ENCODE measurements around the gene INPP4B.

The INPP4B gene

DNA sequence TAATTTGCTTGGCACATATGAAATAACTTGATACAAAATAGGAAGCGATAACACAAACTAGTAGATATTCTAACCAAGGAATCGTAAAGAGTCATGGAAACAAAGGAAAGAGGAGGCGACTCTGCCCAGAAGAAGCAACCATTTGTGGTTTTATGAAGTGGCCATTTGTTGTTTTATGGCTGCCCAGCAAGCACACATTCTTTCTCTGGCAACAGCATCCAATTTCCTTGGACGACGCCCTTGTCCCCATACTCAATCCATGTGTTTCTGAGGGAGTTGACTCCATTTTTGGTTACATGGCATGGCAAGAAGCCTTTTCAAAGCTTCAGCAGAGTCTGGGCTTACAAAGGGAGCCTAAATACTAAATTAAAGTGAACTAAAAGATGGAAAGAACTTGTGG, 295.1 kb downstream of the INPP4B start:
- Histone ChIP-seq H3K27me3 (ENCODE audit: control insufficient read depth, insufficient read depth, low read length) (no peaks in the 10 kb centered on the region), H3K9ac (ENCODE audit: low read length) (no peak overlapping the region), H3K9me3 (ENCODE audit: control insufficient read depth, low read depth, low read length) (no peaks in the 10 kb centered on the region), H3K4me3 (ENCODE audit: low read length) (no peak overlapping the region), H3K36me3 (ENCODE audit: control insufficient read depth, low read depth, low read length) (no peaks in the 10 kb centered on the region), H3K27ac (ENCODE audit: low read length) (no peak overlapping the region), H3K4me1 (ENCODE audit: control insufficient read depth, low read depth, low read length) (peaks cover 10% of the 10 kb centered on the region)

DNA sequence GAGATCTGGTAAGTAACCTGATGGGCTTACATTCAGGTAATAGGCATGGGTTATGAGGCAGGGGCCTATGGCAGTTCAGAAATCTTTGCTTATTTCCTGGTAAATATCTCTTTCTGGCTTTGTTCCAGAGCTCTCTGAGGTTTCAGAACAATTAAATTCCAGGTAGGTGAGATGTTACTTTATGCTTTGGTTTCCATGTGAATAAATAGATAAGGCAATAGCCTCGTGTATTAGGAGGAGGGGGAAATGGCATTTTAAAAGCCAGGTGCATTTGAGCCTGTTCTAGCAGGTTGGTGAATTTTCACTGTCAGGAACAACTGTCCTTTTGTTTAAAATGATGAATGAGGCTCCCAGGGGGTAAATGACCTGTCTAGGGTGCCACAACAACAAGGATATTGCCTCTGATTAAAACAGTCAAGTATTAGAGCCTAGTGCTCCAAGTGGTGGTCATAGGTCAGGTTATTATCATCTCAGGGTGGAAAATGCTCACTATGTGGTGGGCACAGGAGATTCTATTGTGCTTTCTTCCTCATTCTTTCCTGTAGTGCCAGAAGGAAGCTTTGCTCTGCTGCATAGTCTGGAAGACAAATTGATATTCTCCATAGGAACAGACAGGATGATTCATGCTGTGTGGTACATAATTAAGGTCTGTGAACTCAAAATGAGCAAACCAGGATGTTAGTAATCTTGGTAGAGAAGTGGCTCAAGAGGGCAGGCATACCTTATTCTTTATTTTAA, 296.2 kb downstream of the INPP4B start:
- Histone ChIP-seq H3K27ac (ENCODE audit: low read length) (no peak overlapping the region), H3K9me3 (ENCODE audit: control insufficient read depth, low read depth, low read length) (no peaks in the 10 kb centered on the region), H3K4me1 (ENCODE audit: control insufficient read depth, low read depth, low read length) (peaks cover 10% of the 10 kb centered on the region), H3K9ac (ENCODE audit: low read length) (no peak overlapping the region), H3K4me3 (ENCODE audit: low read length) (no peak overlapping the region), H3K36me3 (ENCODE audit: control insufficient read depth, low read depth, low read length) (no peaks in the 10 kb centered on the region), H3K27me3 (ENCODE audit: control insufficient read depth, insufficient read depth, low read length) (no peaks in the 10 kb centered on the region)

DNA sequence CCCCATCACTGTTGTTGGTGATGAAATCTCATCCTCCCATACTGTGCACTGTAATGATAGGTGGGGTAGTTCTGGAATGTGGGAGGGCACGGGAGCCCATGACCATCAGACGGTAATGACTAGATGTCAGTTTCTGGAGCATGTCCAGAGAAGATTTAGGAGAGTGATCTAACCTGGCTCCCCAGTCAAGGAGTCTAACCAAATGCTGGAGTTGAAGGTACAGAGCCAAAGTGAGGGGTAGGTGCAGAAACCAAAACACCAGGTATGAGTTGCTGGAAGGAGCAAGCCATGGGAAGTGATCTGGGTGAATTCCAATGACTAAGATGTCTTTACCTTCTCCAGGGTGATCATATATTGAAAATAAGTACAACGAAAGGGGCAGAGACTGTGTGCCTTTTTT, 296.9 kb downstream of the INPP4B start:
- no peak overlapping the region for H3K27ac ChIP-seq (ENCODE audit: low read length)
- H3K4me3 ChIP-seq (ENCODE audit: low read length): no peak overlapping the region
- H3K9me3 ChIP-seq (ENCODE audit: control insufficient read depth, low read depth, low read length): no peaks in the 10 kb centered on the region
- H3K9ac ChIP-seq (ENCODE audit: low read length): no peak overlapping the region
- no peaks in the 10 kb centered on the region for H3K36me3 ChIP-seq (ENCODE audit: control insufficient read depth, low read depth, low read length)
- no peaks in the 10 kb centered on the region for H3K27me3 ChIP-seq (ENCODE audit: control insufficient read depth, insufficient read depth, low read length)
- peaks cover 10% of the 10 kb centered on the region for H3K4me1 ChIP-seq (ENCODE audit: control insufficient read depth, low read depth, low read length)

DNA sequence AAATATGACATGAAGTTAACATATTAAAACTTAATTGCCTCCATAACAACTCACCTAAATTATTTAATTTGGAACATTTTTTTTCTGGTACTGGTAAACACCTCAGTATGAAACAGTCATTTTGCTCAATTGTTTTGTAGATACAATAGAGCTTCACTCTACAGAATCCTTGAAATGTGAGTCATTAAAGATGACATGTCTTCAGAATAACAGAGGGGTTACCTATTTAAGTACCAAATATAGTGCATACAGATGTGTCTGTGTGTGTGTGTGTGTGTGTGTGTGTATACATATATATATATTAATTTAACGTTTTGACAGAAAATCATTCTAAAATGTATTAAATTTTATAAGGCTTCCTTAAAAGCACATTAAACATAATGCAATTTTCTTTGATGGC, 297.6 kb downstream of the INPP4B start:
- Histone ChIP-seq H3K27ac (ENCODE audit: low read length) (no peak overlapping the region), H3K4me1 (ENCODE audit: control insufficient read depth, low read depth, low read length) (peaks cover 10% of the 10 kb centered on the region), H3K4me3 (ENCODE audit: low read length) (no peak overlapping the region), H3K9ac (ENCODE audit: low read length) (no peak overlapping the region), H3K9me3 (ENCODE audit: control insufficient read depth, low read depth, low read length) (no peaks in the 10 kb centered on the region), H3K27me3 (ENCODE audit: control insufficient read depth, insufficient read depth, low read length) (no peaks in the 10 kb centered on the region), H3K36me3 (ENCODE audit: control insufficient read depth, low read depth, low read length) (no peaks in the 10 kb centered on the region)

DNA sequence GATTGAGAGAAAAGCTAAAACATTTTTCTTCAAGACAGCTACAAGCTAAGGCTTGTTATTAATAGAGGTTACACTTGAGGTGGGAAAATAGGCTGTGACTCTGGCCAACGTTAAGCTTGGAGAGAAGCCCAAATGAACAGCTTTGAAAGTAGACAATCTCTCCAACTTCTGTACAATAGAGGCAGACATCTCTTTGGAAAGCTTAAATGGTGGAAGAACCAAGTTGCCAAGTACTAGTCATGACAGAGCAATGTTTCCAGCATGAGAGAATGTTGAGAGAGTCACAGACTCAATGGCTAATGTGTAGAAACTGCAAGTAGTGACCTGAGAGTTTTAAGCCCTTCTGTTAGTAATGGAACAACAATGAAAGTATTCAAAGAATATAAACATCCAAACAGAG, 298.1 kb downstream of the INPP4B start:
- Histone ChIP-seq H3K27me3 (ENCODE audit: control insufficient read depth, insufficient read depth, low read length) (no peaks in the 10 kb centered on the region), H3K36me3 (ENCODE audit: control insufficient read depth, low read depth, low read length) (no peaks in the 10 kb centered on the region), H3K9ac (ENCODE audit: low read length) (no peak overlapping the region), H3K4me3 (ENCODE audit: low read length) (no peak overlapping the region), H3K27ac (ENCODE audit: low read length) (no peak overlapping the region), H3K9me3 (ENCODE audit: control insufficient read depth, low read depth, low read length) (no peaks in the 10 kb centered on the region), H3K4me1 (ENCODE audit: control insufficient read depth, low read depth, low read length) (peaks cover 10% of the 10 kb centered on the region)

DNA sequence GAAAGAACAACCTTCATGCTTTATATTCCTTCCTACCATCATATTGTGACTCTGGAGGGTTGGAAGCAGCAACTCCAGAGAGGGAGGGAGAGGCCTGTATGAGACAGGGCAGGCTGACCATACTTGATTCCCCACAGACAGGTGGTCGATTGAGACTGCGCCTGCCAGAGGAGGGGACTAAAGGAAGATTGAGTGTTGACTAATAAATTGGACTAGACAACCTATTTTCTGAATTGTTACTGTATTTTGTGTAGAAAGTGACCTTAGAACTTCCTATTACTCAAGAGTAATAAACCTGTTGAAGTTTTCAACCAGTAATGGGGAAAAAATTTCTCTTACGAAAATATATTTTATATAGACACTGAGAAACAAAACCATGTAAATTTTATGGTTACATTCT, 301.5 kb downstream of the INPP4B start:
- Histone ChIP-seq H3K36me3 (ENCODE audit: control insufficient read depth, low read depth, low read length) (no peaks in the 10 kb centered on the region), H3K27me3 (ENCODE audit: control insufficient read depth, insufficient read depth, low read length) (no peaks in the 10 kb centered on the region), H3K27ac (ENCODE audit: low read length) (no peak overlapping the region), H3K4me3 (ENCODE audit: low read length) (no peak overlapping the region), H3K9me3 (ENCODE audit: control insufficient read depth, low read depth, low read length) (no peaks in the 10 kb centered on the region), H3K4me1 (ENCODE audit: control insufficient read depth, low read depth, low read length) (peaks cover 4% of the 10 kb centered on the region), H3K9ac (ENCODE audit: low read length) (no peak overlapping the region)

DNA sequence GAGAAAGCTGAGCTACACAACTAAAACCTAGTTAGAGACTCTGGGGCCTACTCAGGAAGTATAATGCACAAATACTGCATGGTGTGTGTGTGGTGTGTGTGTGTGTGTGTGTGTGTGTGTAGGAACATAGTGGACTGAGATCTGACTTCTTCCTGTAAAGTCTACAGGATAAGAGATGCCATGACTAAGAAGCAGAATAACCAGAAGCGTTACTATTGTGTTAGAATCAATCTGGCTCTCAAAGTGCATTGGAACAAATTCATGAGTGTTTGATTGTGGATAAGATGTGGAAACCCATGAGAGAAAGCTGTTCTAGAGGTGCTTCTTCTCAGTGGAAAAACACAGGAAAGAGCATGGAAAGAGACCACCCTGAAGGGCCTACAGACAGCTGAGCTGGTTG, 302.1 kb downstream of the INPP4B start:
- H3K9me3 ChIP-seq (ENCODE audit: control insufficient read depth, low read depth, low read length): no peaks in the 10 kb centered on the region

DNA sequence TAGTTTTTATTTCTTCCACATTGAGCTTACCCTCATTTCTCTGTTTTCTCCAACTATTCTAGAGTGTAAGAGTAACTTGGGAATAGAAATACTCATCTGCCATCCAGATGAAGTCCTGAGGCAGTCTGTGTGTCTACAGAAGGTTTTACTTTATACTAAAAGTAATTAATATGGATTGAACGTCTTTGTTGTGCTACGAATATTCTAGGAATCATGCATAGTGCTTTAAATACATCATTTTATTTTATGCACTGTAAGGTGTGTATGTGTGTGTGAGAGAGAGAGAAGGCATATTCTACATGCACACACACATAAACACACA, 305.7 kb downstream of the INPP4B start:
- no peak overlapping the region for H3K4me3 ChIP-seq (ENCODE audit: low read length)
- no peaks in the 10 kb centered on the region for H3K9me3 ChIP-seq (ENCODE audit: control insufficient read depth, low read depth, low read length)
- no peaks in the 10 kb centered on the region for H3K36me3 ChIP-seq (ENCODE audit: control insufficient read depth, low read depth, low read length)
- no peaks in the 10 kb centered on the region for H3K4me1 ChIP-seq (ENCODE audit: control insufficient read depth, low read depth, low read length)
- no peaks in the 10 kb centered on the region for H3K27me3 ChIP-seq (ENCODE audit: control insufficient read depth, insufficient read depth, low read length)
- H3K9ac ChIP-seq (ENCODE audit: low read length): no peak overlapping the region
- H3K27ac ChIP-seq (ENCODE audit: low read length): no peak overlapping the region

More for the DNA sequence above, 302.1 kb downstream of the INPP4B start:
- Histone ChIP-seq H3K4me3 (ENCODE audit: low read length) (no peak overlapping the region), H3K36me3 (ENCODE audit: control insufficient read depth, low read depth, low read length) (no peaks in the 10 kb centered on the region), H3K27ac (ENCODE audit: low read length) (no peak overlapping the region), H3K27me3 (ENCODE audit: control insufficient read depth, insufficient read depth, low read length) (no peaks in the 10 kb centered on the region), H3K9ac (ENCODE audit: low read length) (no peak overlapping the region), H3K4me1 (ENCODE audit: control insufficient read depth, low read depth, low read length) (no peaks in the 10 kb centered on the region)

DNA sequence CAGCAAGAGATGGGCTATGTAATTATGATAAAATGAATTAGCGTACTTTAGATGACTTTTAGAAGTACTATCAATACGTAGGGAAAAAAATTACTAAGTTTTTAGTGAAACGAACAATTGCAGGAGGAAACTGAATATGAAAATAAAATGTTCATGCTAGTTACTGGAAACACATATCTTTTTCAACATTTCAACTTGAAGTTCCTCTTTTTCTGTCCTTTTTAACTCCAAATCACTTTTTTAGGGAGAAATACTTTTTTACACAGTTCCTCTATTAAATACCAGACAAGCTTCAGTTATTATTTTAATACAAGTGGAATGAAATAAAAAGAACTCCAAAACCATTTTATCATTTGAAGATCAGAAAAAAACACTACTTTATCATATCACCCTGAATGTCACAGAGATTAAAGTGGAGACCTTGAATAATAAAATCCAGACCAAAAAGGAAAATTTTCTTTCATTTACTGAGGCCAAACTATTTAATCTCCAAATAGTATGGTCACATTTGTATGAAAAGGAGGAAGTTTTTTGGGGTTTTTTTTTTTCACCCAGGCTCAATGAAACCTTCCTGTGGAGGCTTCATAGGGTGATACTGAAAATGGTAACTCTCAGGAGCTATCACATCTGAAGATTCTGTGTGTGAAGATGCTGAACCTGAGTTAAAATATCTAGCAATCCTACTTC, 306.2 kb downstream of the INPP4B start:
- H3K9me3 ChIP-seq (ENCODE audit: control insufficient read depth, low read depth, low read length): no peaks in the 10 kb centered on the region
- no peaks in the 10 kb centered on the region for H3K27me3 ChIP-seq (ENCODE audit: control insufficient read depth, insufficient read depth, low read length)
- H3K27ac ChIP-seq (ENCODE audit: low read length): no peak overlapping the region
- H3K36me3 ChIP-seq (ENCODE audit: control insufficient read depth, low read depth, low read length): no peaks in the 10 kb centered on the region
- H3K4me3 ChIP-seq (ENCODE audit: low read length): no peak overlapping the region
- H3K4me1 ChIP-seq (ENCODE audit: control insufficient read depth, low read depth, low read length): no peaks in the 10 kb centered on the region
- no peak overlapping the region for H3K9ac ChIP-seq (ENCODE audit: low read length)

DNA sequence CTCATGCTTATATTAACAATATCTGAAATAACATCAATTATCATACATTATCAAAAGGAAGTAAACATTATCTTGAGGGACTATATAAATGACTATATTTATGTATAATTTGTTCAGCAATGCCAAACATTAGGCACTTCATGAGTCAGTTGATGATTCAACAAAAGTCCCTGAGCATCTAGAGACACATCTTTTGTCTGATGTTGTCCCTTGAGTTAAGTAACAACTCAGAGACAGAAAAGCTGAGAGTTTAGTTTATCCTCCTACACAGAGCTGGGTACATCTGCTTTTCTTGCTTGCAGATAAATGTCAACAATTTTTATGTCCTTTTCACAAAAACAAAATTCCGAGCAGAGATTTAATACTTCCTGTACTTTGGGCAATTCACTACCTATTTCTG, 311.1 kb downstream of the INPP4B start:
- Histone ChIP-seq H3K36me3 (ENCODE audit: control insufficient read depth, low read depth, low read length) (no peaks in the 10 kb centered on the region), H3K9ac (ENCODE audit: low read length) (no peak overlapping the region), H3K4me1 (ENCODE audit: control insufficient read depth, low read depth, low read length) (no peaks in the 10 kb centered on the region), H3K27ac (ENCODE audit: low read length) (no peak overlapping the region), H3K4me3 (ENCODE audit: low read length) (no peak overlapping the region), H3K27me3 (ENCODE audit: control insufficient read depth, insufficient read depth, low read length) (no peaks in the 10 kb centered on the region), H3K9me3 (ENCODE audit: control insufficient read depth, low read depth, low read length) (no peaks in the 10 kb centered on the region)

DNA sequence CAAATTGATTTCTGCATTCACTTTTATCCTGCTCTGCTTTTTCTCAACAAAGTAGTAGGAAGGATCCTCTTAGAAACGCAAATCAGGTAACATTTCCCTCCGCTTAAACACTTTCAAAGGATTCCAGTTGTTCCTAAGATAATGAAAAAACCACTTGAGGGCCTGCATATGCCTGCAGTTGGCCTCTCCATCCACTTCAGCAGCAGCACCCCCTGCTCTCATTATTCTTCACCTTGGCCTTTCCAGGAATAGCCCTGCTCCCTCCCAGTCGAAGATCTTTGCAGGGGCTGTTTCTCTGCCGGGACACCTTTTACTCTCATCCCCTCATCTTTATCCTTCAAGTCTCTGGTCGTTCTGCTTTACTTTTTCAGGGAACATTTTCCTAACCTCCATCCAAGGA, 314.0 kb downstream of the INPP4B start:
- Histone ChIP-seq H3K4me3 (ENCODE audit: low read length) (no peak overlapping the region), H3K36me3 (ENCODE audit: control insufficient read depth, low read depth, low read length) (no peaks in the 10 kb centered on the region), H3K9ac (ENCODE audit: low read length) (no peak overlapping the region), H3K27me3 (ENCODE audit: control insufficient read depth, insufficient read depth, low read length) (no peaks in the 10 kb centered on the region), H3K27ac (ENCODE audit: low read length) (no peak overlapping the region), H3K4me1 (ENCODE audit: control insufficient read depth, low read depth, low read length) (no peaks in the 10 kb centered on the region), H3K9me3 (ENCODE audit: control insufficient read depth, low read depth, low read length) (no peaks in the 10 kb centered on the region)

DNA sequence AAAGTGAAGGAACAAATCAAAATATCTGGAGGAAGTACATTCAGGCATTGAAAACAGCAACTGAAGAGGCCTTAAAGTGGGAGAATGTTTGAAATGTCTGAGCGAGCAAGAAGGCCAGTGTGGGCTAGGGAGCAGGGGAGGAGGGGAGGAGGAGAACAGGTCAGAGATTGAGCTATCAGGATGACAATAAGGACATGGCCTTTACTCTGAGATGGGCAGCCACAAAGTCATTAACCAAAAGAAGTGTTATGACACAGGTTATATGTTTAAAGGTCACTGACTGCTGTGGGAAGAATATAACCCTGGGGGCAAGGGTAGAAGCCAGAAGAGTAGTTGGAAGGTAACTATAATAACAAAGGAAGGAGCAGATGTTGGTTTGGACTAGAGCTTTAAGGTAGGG, 315.4 kb downstream of the INPP4B start:
- no peaks in the 10 kb centered on the region for H3K9me3 ChIP-seq (ENCODE audit: control insufficient read depth, low read depth, low read length)
- H3K36me3 ChIP-seq (ENCODE audit: control insufficient read depth, low read depth, low read length): no peaks in the 10 kb centered on the region
- H3K27ac ChIP-seq (ENCODE audit: low read length): no peak overlapping the region
- no peaks in the 10 kb centered on the region for H3K4me1 ChIP-seq (ENCODE audit: control insufficient read depth, low read depth, low read length)
- no peak overlapping the region for H3K9ac ChIP-seq (ENCODE audit: low read length)
- no peak overlapping the region for H3K4me3 ChIP-seq (ENCODE audit: low read length)
- H3K27me3 ChIP-seq (ENCODE audit: control insufficient read depth, insufficient read depth, low read length): no peaks in the 10 kb centered on the region

Measured in iPS-18a (cell line).